Measurements from ENCODE around the gene CHD9. TPM values are rescaled to one million over a fixed set of nuclear protein-coding genes. Genes with fewer than 3 reads are reported as not detected.
"Not testable (repeated sequence)": the region's sequence is repeated elsewhere in the genome, so short reads cannot be mapped to it uniquely, and the experiment has no call there.

Gene CHD9
- total RNA-seq, 4 donors from 2014 or later = 37.4 to 112 (median 64.4) TPM

- H3K4me3 ChIP-seq = no peak overlapping the region
- no peaks in the 10 kb centered on the region for H3K9me3 ChIP-seq
- in situ Hi-C loops (cut with MboI; ENCODE audit: low pct_ligation_motif_present in 1 of 4, low pct_unique_long_range_greater_than_20kb in 1 of 4, low sequenced_read_pairs in 3 of 4) = no loop called here
- H3K27ac ChIP-seq = peak overlapping the region; percentile 57 to 83 (median 80)
- WGBS, 2 donors (ENCODE audit: low coverage in 1 of 2) = 40% methylated on average over 4 to 11 of the region's 11 CpGs
- H3K27me3 ChIP-seq = no peaks in the 10 kb centered on the region
- DNase-seq = peak; percentile 46
- no peaks in the 10 kb centered on the region for H3K36me3 ChIP-seq
- intact Hi-C loops (cut with DNase I; ENCODE audit: low total_unique reads) = no loop called here
- no peak for TF ChIP-seq CTCF (IDR thresholded peaks at IDR 0.05)
- TF ChIP-seq POLR2A (IDR thresholded peaks at IDR 0.05) = no peak
- TF ChIP-seq POLR2AphosphoS5 (IDR thresholded peaks at IDR 0.05) = no peak
- TF ChIP-seq EP300 (IDR thresholded peaks at IDR 0.05; ENCODE audit: low read depth) = no peak
- H3K4me1 ChIP-seq = peaks cover 9 to 73% (median 50%) of the 10 kb centered on the region in 4 donors
Observed at GRCh38 chr16:53043986-53044601, 10.7 kb upstream of the CHD9 start.

GRCh38 chr16:53045341-53046220 lies 9.2 kb upstream of the CHD9 start:
- H3K27ac ChIP-seq = peak overlapping the region; percentile 79 to 85 (median 82)
- no peaks in the 10 kb centered on the region for H3K36me3 ChIP-seq
- TF ChIP-seq EP300 (IDR thresholded peaks at IDR 0.05; ENCODE audit: low read depth) = no peak
- no peak for TF ChIP-seq CTCF (IDR thresholded peaks at IDR 0.05)
- no peak for TF ChIP-seq POLR2A (IDR thresholded peaks at IDR 0.05)
- no peak for TF ChIP-seq POLR2AphosphoS5 (IDR thresholded peaks at IDR 0.05)
- peak; percentile 50 for DNase-seq
- no peak overlapping the region for H3K4me3 ChIP-seq
- no peaks in the 10 kb centered on the region for H3K9me3 ChIP-seq
- H3K4me1 ChIP-seq = peaks cover 9 to 73% (median 51%) of the 10 kb centered on the region in 4 donors
- no peaks in the 10 kb centered on the region for H3K27me3 ChIP-seq
- WGBS, 2 donors (ENCODE audit: low coverage in 1 of 2) = 67 to 70% methylated on average over 1 to 6 of the region's 6 CpGs
- intact Hi-C loops (cut with DNase I; ENCODE audit: low total_unique reads) (no loop called here), in situ Hi-C loops (cut with MboI; ENCODE audit: low pct_ligation_motif_present in 1 of 4, low pct_unique_long_range_greater_than_20kb in 1 of 4, low sequenced_read_pairs in 3 of 4) (no loop called here)

GRCh38 chr16:53047515-53047914 lies 7.3 kb upstream of the CHD9 start:
- WGBS, 2 donors (ENCODE audit: low coverage in 1 of 2) = 67 to 68% methylated on average over 3 to 5 of the region's 5 CpGs
- H3K27me3 ChIP-seq; H3K36me3 ChIP-seq; in situ Hi-C loops (cut with MboI; ENCODE audit: low pct_ligation_motif_present in 1 of 4, low pct_unique_long_range_greater_than_20kb in 1 of 4, low sequenced_read_pairs in 3 of 4); H3K4me3 ChIP-seq; H3K9me3 ChIP-seq; intact Hi-C loops (cut with DNase I; ENCODE audit: low total_unique reads): not testable (repeated sequence)
- peak; percentile 54 for DNase-seq
- Histone ChIP-seq H3K4me1 (peaks cover 9 to 65% (median 44%) of the 10 kb centered on the region in 4 donors), H3K27ac (peak overlapping the region; percentile 79 to 85 (median 82))

GRCh38 chr16:53048139-53048915 lies 6.5 kb upstream of the CHD9 start:
- in situ Hi-C loops (cut with MboI; ENCODE audit: low pct_ligation_motif_present in 1 of 4, low pct_unique_long_range_greater_than_20kb in 1 of 4, low sequenced_read_pairs in 3 of 4) = no loop called here
- Histone ChIP-seq H3K4me1 (peaks cover 9 to 59% (median 42%) of the 10 kb centered on the region in 4 donors), H3K36me3 (no peaks in the 10 kb centered on the region), H3K9me3 (no peaks in the 10 kb centered on the region), H3K4me3 (no peak overlapping the region), H3K27ac (peak overlapping the region; percentile 79 to 85 (median 82)), H3K27me3 (no peaks in the 10 kb centered on the region)
- 58 to 63% methylated on average over 1 to 4 of the region's 4 CpGs for WGBS, 2 donors (ENCODE audit: low coverage in 1 of 2)
- intact Hi-C loops (cut with DNase I; ENCODE audit: low total_unique reads) = no loop called here
- TF ChIP-seq EP300 (IDR thresholded peaks at IDR 0.05; ENCODE audit: low read depth) (no peak), CTCF (IDR thresholded peaks at IDR 0.05) (no peak), POLR2AphosphoS5 (IDR thresholded peaks at IDR 0.05) (peak in 1 of 3 donors; percentile 17), POLR2A (IDR thresholded peaks at IDR 0.05) (no peak)
- peak; percentile 53 for DNase-seq

- WGBS, 2 donors (ENCODE audit: low coverage in 1 of 2) = 91 to 100% methylated on average over 3 to 4 of the region's 4 CpGs
- H3K9me3 ChIP-seq; H3K27me3 ChIP-seq; DNase-seq; H3K4me3 ChIP-seq; H3K27ac ChIP-seq; intact Hi-C loops (cut with DNase I; ENCODE audit: low total_unique reads); H3K36me3 ChIP-seq: not testable (repeated sequence)
- peaks cover 11 to 50% (median 36%) of the 10 kb centered on the region in 4 donors for H3K4me1 ChIP-seq
- in situ Hi-C loops (cut with MboI; ENCODE audit: low pct_ligation_motif_present in 1 of 4, low pct_unique_long_range_greater_than_20kb in 1 of 4, low sequenced_read_pairs in 3 of 4) = loop anchor here (10.0 to 25.0 kb wide), 4 partner anchors 94 to 161 kb away; no protein-coding TSS in a partner anchor
Observed at GRCh38 chr16:53051255-53051654, 3.5 kb upstream of the CHD9 start.
